Inflammatory macrophage treated with lipopolysaccharide for 4 hours (primary cell): ENCODE results near the gene GJB2.

ENCODE experiments used
- DNase-seq: peaks from one replicate; pipeline ENCODE4 v3.0.0-alpha.2; 2020

The GJB2 gene

DNA sequence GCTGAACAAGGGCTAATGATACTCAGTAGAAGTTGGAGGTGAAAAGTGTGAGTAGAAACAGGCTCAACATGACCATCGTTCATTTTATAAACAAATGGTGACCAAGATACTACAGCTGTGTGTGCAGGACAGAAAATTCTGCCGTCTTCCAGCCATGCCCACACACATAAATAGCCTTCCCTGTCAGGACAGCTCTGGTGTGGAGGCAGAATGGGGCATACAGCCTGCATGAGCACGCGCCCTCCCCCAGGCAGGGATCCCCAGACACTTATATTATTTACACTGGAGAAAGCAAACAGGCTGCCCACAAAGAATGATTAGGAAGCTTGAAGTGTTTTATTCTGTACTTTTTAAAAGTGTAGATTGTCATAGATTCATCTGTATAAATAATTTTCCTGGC lies 52.3 kb downstream of the GJB2 start:
- no peak for DNase-seq

DNA sequence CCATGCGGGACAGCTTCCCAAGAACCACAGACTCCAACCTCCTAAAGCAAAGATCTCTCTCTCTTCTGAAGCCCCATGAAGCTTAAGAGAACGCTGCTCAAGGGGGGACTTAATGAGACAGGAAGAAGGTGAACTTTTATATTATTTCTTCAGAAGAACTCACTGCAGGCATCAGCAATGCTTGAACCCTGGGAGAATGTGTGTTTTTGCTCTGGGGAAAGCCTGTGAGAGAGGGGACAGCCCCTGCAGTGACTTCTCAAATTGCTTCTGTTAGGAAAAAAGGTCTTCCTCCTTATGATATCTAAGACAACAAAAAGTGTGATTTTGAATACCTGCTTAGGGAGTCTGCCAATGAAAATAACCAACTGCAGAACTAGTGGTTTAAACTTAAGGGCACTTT lies 54.9 kb downstream of the GJB2 start:
- no peak for DNase-seq
